Right lobe of liver (tissue), 4 donors: ENCODE measurements around the gene PPIA.

Experiments
- POLR2A ChIP-seq: fragments of 450-650 bp; IDR thresholded peaks from one replicate; pipeline ENCODE4 v1.6.1; 2017; ENCODE audit warnings: antibody characterized with exemption, mild to moderate bottlenecking
- TF ChIP-seq, protein P1 (sequence below), 4 donors: fragments of 200-600 bp in 3 of 4; fragments of 450-650 bp in 1 of 4; IDR thresholded peaks; one replicate each; pipeline versions ENCODE4 v1.5.1 to v1.8.0; 2016 to 2022; ENCODE audit warnings: antibody characterized with exemption in 4 of 4, mild to moderate bottlenecking in 2 of 4
- donor health status: DM: no; HTN: no; CAD: no.
- donor health status: DM: no; HTN: no; CAD: no.
- donor health status: DM: no; HTN: yes; CAD: no.

DNA sequence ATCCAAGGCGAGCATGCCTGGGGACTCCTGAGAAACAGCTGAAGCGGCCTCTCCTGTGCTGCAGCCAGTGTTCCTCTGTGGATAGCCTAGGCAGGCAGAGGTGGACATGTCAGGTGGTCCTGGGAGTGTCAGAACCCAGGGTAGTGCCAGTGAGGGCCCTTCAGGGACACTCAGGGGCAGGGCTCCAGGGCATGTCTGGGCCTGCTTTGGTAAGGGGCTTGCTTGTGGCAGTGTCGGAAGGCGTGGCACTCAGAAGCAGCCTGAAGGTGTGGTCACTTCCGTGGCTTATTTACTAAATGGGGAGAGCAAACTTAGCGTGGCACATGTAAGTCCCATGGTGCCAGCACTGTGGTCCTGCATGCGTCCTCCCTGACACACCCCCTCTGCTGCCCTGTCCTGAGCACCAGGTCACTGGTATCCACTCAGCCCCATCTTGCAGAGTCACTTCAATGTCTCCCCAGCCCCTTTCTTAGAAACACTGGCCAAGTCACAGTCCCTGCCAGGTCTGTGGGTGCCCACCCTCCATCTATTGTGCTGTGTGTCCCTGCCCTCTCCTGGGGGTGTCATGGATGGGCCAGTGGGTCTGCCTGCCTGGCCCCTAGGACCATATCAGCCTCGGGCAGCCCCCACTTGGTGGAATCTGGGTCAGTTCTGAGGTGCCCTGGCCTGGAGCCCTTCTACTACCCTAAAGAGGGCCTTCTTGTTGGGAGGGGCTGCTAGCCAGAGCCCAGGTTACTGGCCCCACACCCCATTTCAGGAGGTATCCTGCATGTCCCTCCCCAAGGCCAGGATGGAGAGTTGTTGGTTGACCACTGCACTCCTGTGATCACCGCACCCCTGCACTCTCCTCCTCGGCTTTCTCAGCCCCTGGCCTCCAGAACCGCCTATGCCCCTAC lies 41.4 kb upstream of the PPIA start:
- TF ChIP-seq, protein P1, sequence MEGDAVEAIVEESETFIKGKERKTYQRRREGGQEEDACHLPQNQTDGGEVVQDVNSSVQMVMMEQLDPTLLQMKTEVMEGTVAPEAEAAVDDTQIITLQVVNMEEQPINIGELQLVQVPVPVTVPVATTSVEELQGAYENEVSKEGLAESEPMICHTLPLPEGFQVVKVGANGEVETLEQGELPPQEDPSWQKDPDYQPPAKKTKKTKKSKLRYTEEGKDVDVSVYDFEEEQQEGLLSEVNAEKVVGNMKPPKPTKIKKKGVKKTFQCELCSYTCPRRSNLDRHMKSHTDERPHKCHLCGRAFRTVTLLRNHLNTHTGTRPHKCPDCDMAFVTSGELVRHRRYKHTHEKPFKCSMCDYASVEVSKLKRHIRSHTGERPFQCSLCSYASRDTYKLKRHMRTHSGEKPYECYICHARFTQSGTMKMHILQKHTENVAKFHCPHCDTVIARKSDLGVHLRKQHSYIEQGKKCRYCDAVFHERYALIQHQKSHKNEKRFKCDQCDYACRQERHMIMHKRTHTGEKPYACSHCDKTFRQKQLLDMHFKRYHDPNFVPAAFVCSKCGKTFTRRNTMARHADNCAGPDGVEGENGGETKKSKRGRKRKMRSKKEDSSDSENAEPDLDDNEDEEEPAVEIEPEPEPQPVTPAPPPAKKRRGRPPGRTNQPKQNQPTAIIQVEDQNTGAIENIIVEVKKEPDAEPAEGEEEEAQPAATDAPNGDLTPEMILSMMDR (IDR thresholded peaks at IDR 0.05), result no peak
- no peak for TF ChIP-seq POLR2A
